Right lung (tissue), 5 donors: ENCODE data around the gene VDAC2. TPM values are rescaled to one million over a fixed set of nuclear protein-coding genes. Genes with fewer than 3 reads are reported as not detected.

ENCODE experiments used
- DNase-seq, 2 donors: peaks; one replicate each; pipeline ENCODE4 v3.0.0-alpha.2; 2013
- polyA plus RNA-seq, 5 donors: library from polyadenylated mRNA; unstranded; fragments of 120-200 nt; gene quantifications; one replicate each; pipeline versions ENCODE4 v1.2.1 to v1.2.3, GENCODE V29; 2013; ENCODE audit warnings: inconsistent platforms in 1 of 5, low replicate concordance in 1 of 5; ENCODE audit not compliant: insufficient read length in 5 of 5, insufficient read depth in 1 of 5

Gene VDAC2
- polyA plus RNA-seq, 5 donors: 163 to 177 (median 169) TPM

DNA sequence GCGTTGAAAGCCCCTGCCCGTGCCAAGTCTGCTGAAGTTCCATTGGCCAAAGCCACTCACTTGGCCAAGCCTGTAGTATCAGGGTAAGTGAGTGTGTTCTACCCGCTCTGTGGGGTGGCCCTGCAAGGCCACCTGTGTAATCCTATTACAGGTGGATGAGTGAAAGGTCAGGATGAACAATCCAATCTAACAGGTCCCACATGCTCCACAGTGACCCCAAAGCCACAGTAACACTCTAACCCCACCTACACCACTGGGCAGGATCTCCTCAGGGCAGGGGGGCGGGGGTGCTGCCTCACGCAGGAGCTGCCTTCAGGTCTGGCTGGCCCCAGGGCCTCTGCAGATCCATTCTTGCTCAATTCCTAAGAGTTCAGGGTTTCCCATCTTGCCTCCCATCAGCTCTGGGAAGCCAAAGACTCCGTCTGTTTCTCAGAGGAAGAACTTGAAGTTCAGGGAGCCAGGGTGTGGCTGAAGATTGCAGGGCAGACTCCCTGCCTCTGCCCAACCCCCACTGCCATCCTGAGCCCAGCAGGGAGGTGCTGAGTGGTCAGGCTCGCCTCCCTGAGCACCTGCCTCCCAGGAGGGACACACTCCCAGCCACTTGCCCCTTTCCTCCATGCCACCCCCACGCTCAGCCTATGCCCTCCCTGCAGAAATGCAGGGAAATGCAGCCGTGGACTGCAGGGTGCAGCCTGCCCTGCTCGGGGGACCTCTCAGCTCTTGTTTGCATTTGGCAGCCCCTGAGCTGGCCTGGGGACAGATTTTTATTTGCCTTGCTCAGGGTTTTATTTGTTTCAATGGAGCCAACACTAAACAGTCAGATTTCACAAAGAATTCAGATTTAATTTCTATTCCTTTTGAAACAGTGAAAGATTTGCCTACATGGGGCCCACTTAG is 35.0 kb downstream of the VDAC2 start:
- DNase-seq: no peak

DNA sequence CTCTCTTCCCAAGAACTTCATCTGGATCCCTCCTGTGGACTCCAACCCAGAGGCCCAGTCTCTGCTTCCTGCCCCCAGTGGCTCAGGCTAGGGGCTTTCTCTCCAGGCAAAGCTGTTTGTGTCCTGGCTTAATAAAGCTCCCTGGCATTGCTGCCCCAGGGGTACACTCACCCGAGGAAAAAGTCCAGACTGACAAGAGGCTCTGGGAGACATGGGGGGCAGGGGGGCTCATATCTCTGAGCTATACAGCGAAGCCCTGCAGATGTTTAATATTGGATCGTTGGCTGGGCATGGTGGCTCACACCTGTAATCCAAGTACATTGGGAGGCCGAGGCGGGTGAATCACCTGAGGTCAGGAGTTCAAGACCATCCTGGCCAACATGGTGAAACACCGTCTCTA is 35.9 kb downstream of the VDAC2 start:
- no peak for DNase-seq

DNA sequence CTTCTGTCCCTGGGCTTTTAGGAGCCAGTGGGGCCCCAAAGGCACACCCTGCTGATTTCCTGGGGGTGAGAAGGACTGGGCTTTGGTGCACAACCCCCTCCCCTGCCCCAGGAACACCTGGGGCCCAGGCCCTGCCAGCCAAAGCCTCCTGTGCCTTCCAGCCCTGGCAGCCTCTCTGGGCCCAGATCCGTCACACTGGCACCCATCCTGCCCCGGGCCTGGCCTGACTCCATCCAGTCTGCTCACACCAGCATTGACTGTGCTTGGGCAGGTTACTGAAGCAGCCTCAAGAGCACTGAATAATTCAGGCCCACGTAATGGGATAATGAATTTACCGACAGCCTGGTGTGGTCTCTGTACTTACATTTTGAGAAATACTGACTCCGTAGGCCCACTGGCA is 37.2 kb downstream of the VDAC2 start:
- DNase-seq: no peak

DNA sequence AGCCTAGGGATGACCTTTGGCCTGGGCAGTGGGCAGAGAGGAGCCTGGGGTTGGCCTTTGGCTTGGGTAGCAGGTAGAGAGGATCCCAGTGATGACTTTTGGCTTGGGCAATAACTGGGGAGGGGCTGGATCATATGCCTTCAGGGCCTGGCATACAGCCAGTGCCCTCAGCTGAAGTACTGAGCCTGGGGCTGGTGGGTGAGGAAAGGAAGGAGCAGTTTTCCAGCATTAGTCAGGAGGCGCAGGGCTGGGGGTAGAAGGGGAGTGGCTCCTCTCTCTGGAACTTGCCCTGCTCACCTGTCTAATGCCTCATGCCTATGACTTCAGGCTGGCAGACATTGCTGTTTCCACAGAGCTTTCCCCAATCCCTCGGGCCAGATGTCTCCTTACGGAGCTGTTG is 40.3 kb downstream of the VDAC2 start:
- DNase-seq: no peak

DNA sequence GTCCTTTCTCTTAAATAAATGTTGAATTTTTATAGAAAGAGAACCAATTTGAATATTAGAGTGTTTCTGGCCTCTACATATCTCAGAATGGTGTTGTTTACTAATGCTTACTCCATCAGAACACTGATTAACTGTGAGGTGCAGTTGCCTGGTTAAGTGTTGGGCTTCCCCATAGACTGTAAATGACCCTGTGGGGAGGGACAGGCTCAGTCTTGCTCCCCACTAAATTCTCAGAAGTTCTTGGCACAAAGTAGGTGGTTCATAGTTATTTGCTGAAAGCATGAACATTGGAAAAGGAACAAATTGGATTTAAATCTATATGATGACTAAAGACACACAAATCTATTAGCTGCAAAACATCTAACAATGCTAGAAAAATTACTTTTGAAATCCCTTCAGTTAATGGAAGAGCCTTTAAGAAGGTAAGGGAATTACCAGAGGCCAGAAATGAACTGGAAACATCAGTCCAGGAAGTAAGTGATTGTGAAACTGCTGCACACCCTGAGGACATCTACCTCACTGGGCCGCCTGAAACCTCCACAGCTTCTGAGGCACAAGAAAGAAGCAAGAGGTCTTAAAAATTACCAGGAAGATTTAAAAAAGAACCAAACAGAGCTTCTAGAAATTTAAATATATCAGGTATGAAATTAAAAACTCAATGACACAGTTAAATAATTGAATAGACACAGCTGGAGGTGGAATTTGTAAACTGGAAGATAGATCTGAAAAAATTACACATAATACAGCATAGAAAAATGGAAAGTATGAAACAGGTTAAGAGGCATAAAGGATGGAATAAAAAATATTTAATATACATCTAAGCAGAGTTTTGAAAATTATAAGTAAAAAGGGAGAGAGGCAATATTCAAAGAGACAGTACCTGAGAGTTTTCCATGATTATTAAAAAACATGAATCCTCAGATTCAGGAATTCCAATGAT is 43.0 kb downstream of the VDAC2 start:
- DNase-seq: no peak

DNA sequence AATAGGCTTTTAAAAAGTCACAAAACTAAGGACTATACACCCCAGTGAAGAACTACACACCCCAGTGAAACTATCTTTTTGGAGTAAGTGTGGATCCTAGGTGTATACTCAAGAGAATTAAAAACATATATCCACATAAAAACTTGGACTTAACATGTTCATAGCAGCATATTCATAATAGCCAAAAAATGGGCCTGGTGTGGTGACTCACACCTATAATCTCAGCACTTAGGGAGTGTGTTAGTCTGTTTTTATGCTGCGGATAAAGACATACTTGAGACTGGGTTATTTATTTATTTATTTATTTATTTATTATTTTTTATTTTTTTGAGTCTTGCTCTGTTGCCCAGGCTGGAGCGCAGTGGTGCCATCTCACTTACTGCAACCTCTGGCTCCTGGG is 44.1 kb downstream of the VDAC2 start:
- DNase-seq: no peak

DNA sequence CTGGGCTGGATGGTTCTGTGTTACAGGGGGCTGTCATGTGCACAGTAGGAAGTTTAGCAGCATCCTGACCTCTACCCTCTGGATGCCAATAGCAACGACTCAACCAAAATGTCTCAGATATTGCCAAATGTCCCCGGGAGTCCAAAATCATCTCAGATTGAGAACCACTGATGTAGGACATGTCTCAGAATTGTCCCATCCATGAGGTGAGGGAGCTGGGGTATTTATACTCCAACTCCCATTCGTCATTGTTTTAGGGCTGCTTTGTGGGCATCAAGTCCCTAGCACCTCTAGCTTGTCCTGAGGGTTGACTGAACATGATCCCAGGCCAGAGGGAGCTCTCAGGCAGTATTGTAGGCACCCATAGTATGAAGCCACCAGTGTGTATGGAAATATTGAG is 50.4 kb downstream of the VDAC2 start:
- no peak for DNase-seq

DNA sequence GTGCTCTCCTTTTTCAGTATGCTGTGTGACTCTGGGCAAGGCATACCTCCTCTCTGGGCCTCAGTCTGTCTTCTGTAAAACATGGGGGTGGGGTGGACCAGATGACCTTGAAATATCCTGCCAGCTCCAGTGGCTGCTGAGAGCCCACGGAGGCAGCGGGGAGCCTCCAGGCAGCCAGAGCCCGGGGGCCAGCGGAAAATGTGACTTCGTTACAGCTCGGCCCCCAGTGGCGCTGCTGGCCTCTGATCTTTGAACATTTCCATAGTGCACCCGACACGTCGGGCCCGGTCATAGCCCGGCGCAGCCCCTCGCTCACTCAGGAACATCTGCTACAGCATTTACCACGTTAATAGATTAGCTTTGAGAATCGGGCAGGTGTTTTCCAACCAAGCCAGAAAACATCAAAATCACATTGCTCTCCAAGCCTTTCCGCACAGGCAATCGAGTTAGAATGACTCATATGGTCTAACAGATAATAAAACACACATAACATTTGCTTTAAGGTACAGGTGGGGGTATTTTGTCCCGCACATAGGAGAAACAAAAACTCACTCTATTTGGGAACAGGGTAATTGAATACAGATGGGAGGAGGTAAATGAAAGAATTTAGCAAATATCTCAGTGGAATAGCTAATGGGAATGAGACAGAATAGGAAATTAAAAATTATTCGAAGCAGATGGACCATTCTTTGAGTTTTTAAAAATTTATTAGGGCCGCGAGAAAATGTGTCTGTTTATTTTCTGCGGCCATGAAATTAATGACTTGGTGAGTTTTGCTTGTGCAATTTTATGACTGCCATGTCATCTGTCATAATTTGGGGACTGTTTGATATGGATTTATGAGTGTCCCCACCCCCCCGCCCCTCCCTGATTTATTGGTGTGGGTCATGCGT is 51.5 kb downstream of the VDAC2 start:
- DNase-seq: no peak

DNA sequence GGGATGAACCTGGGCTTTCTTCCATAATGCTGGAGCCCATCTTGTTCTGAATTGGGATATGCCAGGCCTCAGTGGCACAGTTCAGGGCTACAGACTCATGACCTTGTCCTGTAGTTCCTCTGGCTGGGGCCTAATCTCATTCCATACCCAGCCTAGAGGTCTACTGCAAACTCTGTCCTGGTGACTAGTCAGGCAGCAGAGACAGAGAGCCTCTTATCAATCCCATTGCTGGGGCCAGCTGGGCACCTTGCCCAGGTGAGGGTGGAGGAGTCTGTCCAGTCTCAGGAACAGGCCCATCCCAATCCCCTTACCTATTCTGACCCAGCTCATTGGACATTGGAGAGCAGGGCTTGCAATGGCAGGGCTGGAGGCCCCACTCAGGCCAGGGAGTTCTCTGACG is 53.2 kb downstream of the VDAC2 start:
- DNase-seq: no peak

DNA sequence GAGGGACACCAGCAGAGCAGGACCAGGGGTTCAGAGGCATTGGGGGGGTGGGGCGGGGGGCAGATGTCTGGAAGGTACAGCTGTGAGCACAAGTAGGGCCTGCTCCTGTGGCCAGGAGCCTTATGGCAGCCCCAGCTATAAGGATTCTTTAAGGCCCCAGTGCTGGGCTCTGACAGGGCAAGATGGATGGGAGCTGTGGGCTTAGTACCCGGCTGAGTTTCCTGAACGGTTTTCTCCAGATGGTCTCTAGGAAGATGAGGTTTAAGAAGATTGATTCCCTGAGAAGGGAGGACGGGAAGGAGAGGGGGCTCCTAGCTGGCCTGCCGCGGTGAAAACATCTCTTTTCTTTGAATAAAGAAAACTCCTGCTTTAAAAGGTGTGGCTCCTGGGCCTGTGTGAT is 55.3 kb downstream of the VDAC2 start:
- no peak for DNase-seq

DNA sequence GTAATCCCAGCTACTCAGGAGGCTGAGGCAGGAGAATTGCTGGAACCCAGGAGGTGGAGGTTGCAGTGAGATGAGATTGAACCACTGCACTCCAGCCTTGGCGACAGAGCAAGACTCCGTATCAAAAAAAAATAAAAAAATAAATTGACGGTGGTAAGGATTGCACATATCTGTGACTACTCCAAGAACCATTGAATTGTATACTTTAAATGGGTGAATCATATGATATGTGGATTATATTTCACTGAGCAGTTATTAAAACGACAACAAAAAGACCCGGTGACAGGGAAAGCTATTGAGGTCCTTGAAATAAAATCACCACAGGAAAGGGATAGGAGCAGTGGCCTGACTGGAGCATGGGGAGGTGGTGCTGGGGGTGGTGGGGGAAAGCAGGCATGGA is 56.3 kb downstream of the VDAC2 start:
- DNase-seq: no peak

DNA sequence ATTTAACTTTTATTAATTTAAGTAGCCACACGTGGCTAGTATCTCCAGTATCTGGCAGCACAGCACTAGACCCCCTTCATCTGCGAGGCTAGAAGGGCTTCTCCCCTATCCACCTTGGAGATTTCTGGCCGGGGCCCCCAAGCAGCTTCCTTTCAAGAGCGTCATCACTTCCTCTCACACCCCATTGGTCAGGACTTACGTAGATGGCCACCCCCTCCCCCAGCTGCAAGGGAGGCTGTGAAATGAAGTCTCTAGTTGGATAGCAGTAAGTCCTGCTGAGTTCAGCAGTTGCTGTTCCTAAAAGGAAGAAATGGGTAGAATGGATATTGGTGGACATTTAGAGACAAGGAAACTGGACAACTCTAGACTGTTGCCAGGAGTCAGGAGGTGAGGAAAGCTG is 59.0 kb downstream of the VDAC2 start:
- DNase-seq: no peak

DNA sequence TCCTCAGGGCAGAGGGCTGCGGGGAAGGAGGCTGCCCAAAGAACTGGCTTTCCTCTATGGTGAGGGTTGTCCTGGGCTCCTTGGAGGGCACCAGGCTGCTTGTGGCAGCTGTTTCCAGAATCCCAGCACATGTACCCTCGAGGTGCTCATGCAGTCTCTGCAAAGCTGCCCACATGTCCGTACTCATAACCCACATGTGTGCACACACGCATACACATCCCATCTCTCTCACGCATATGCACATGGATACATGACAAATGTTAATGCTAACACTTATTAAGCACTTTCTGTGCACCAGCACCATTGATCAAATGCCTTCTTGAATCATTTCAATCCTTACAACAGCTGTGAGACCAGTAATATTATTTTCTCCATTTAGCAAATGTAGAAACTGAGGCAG is 61.5 kb downstream of the VDAC2 start:
- no peak for DNase-seq

DNA sequence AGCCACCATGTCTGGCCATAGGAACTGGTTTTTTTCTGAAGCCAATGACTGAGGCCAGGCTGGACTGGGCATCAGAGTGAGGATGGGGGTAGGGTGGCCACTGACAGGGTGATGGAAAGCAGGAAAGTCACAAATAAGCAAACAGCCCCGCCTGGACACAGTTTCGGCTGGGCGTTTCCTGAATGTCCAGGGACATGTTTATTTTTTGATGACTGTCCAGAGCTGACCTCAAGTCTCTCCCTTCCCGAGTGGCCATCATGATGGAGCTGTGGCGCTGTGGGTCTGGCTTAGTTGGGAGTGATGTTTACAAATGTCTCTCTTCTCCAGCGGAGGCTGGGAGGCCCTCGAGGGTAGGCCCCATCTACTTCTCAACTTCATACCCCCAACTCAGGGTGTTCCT is 62.3 kb downstream of the VDAC2 start:
- DNase-seq: no peak

DNA sequence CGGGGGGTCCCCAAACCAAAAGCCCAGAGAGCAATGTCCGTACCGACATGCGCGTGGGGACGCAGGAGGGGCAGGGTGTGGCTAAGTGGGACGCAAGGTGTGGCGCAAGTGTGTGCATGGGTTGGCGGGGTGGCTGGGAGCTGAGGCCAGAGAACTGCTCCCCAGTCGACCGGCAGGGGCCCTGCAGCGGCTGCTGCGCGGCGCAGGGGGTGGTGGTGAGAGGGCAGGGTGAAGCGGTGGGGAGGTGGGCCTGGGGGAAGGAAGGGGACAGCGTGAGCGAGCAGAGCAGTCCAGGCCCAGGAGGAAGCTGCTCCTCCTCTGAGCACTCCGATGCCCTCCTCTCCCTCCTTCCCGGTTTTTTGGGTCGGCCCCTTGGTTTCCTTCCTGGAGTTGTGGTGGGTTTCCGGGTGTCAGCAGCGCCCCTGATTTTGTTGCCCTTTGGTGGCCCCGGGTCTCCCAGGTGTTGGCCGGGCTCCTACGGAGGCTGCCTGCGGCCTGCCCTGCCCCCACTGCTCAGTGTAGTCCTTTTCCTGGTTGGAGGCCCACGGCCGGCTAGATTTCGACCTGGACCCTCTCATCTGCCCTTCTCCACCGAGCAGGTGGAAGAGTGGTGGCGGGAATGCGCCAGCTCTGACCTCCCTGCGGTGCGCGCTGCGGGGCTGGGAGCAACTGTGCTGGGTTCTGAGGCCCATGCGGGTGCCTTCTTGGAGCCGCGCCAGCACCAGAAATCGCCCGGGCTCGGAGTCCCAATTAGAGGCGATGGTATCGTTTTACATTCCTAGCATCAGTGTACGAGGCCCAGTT is 65.7 kb downstream of the VDAC2 start:
- no peak for DNase-seq

DNA sequence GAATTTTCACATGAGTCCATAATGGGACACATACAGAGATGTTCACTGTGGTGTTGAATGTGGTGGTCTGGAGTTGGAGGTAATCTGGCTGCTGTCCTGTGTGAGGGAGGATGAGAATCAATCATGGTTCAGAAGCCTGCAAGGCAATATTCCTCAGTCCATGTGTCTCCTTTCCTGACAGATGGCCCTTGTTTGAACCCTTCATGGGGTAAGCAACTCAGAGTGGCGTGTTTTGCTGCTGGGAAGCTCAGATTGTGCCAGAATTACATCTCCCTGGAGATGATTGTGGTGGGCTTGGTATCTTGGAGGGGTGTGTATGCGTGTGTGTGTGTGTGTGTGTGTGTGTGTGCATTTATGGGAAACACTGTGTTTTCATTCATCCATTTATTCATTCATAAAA is 69.6 kb downstream of the VDAC2 start:
- DNase-seq: no peak

Other genes with a start within 250 kb of the VDAC2 start
- gene SAMD8, start 99.1 kb upstream of the VDAC2 start, polyA plus RNA-seq: 10 to 100 TPM in 4 of 5 donors, 1 to 10 TPM in 1; 9.9 to 16.7 (median 14.2) TPM
- 1 to 10 TPM; 2.2 to 5.7 (median 4.3) TPM for gene COMTD1, start 25.2 kb downstream of the VDAC2 start, polyA plus RNA-seq
- 10 to 100 TPM; 37.1 to 76.2 (median 49.6) TPM for gene ZNF503, start 191.0 kb downstream of the VDAC2 start, polyA plus RNA-seq
- 10 to 100 TPM; 13.4 to 23.1 (median 19.1) TPM for gene LRMDA, start 220.8 kb downstream of the VDAC2 start, polyA plus RNA-seq